Measurements from ENCODE around the gene CNMD. TPM values are rescaled to one million over a fixed set of nuclear protein-coding genes. Genes with fewer than 3 reads are reported as not detected.

Gene CNMD
- polyA plus RNA-seq (ENCODE audit: insufficient read length in 12 of 12), result 1 to 10 TPM in 6 of 12 donors, under 1 TPM in 4, not detected in 2; 0.43 to 1.5 (median 1.2) TPM
- long read RNA-seq, donor 1, result 0 reads
- long read RNA-seq, donor 2, result 0 reads
- long read RNA-seq, donor 3, partial matches to known transcripts, result 0 of 1 reads
- long read RNA-seq, donor 3, other reads (novel, unspliced or antisense), result 0 of 1 reads
- long read RNA-seq, donor 4, result 0 reads
- long read RNA-seq, donor 5, result 0 reads
- long read RNA-seq, donor 6, result 0 reads
- long read RNA-seq, donor 7, result 0 reads
- long read RNA-seq, donor 8, result 0 reads
- long read RNA-seq, donor 9, result 0 reads
- long read RNA-seq, donor 10, partial matches to known transcripts, result 0 of 1 reads
- long read RNA-seq, donor 10, other reads (novel, unspliced or antisense), result 0 of 1 reads
- long read RNA-seq, donor 11, result 0 reads

DNA sequence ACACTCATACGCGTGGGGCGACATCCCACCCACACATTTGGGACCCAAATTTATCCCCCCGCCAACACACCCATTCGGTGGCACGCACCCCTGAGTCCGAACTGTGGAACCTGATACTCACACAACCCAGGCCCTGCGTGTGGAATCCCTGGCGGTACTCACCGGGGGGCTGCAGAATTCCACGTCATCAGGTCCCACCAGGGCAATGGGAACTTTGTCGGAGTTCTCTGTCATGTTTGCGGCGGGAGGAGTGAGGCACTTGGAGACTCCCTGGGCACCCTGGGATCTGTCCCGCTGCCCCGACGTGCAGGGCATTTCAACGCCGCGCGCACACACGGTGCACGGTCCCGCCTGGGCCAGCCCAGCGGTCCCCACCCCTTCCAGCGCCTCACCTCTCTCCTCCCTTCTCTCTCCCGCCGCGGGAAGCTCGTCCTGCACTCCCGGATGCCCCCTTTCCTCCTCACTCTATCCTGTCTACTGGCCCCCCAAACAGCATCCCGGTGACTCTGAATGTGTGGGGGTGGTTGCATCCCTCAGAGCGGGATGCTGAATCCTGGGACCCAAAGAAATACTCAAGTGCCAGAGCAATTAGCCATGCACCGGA lies at the start of gene CNMD:
CNMD (minus strand) TSS at position 353 of the 604 bp plus-strand sequence; CDS start at position 234, 119 bp downstream.
- no peak for DNase-seq

DNA sequence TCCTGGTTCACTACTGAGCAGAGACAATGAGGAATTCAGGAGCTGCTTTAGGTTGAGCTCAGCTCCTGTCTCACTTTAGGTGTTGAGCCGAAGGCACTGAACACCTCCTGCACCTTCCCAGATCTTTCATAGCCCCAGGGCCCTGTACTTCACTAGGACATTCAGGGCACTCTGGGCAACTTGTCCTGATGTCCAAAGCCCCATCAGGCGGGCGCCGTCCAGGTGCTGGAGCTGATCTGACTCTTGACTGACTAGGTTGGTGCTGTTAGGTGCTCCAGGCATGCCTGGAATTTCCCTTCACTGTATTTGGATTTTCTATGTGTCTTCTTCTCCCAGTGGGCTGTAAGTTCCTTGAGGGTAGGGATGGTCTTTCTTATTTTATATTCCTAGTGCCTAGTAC lies 48.4 kb upstream of the CNMD start:
- no peak for DNase-seq

DNA sequence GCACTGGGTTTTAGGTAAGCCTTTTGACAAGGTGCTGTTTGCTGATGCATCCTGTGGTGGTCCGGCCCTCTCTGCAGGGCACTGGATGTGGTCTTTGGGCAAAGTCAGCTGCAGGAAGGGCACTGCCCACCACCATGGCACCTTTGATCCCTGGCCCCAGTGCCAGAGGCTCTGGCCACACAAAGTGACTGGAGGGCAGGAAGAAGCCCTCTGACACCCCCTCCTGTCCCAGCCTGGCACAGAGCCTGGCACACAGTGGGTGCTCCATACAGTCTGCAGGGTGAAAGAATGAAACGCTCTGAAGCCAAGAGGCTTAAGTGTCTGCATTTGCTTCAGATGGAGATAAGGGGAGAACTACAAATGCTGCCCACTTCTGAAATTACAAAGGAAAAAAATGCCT lies 47.6 kb upstream of the CNMD start:
- no peak for DNase-seq

DNA sequence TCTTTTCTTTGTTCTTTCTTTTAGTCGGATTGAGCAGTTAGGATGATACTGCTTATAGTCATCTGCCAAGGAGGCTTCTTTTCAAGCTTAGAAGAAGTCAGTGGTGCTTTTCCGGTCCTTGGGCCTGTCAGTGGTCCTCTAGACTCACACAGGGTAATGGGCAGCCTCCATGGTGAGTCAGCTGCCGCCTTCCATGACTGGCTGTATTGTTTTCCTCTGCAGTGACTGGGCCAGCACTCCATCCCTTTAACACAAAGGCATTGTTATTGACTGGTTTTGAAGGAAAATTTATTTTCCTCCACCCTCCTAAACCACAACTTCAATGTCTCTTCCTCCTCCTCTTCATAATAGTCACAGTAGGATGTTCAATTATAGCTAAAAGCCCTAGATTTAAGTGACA lies 47.1 kb upstream of the CNMD start:
- no peak for DNase-seq

DNA sequence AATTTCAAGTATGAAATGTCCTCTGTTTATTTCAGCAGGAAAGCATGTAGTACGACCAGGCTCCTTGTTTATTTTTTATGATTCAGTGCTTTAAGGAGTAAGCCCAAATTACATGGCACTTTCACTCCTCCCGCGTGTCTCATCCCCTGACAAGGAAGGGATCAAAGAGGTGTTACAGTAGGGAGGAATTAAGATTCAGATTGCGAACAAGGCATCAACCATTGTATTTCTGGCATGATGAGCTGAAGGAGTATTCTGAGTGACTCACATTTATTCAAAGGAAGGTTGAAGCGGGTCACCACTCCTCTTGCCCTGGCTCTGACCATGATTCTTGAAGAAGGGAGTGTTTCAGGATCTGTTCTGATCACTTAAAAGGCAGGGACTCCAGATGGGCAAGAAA lies 46.1 kb upstream of the CNMD start:
- DNase-seq, result no peak

DNA sequence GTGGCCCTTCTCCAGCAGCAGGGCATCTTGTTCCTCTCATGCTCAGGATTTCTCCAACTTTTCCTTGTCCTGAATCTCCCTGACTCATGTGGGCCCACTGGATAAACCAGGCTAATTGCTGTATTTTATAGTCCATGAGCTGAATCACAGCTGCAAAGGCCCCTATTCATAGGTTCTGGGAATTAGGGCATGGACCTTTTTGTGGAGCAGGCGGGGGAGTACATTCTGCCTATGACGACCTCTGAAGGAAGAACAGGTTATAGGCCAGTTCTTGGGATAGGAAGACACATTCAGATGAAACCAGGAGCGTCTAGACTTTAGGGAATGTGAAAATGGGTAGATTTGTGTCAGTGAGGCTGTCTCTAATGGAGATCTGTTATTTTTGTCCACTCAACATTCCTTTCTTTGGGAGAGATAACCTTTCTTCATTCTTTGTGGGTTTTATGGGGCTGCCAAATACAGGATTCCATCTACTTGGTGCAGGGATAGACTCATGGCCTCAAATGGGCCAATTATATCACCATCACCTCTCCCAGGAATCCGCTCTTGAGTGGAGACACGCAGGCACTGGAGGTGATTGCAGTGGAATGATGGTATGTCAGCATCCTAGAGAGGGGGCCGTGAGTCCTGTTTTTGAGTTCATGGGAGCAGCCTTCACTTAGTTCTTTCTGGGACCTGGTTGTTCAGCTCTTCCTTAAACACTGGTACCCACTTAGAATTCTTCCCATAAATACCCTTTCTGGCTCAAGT lies 45.1 kb upstream of the CNMD start:
- DNase-seq, result no peak

DNA sequence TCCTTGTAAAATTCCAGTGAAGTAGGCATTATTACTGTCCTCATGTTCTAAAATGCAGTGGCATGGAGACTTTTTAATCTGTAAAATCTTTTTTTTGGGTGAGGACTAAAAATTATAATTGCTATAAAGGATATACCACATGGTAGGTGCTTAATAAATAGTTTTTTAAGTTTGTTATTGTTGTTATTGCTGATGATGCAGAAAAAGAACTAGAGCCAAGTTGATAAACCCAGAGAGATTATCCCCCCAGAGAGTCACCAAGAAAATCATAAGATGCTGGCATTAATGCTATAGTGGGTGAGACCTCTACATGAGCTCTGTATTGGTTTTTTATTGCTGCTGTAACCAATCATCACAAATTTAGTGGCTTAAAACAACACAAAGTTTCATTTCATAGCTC lies 44.3 kb upstream of the CNMD start:
- no peak for DNase-seq

DNA sequence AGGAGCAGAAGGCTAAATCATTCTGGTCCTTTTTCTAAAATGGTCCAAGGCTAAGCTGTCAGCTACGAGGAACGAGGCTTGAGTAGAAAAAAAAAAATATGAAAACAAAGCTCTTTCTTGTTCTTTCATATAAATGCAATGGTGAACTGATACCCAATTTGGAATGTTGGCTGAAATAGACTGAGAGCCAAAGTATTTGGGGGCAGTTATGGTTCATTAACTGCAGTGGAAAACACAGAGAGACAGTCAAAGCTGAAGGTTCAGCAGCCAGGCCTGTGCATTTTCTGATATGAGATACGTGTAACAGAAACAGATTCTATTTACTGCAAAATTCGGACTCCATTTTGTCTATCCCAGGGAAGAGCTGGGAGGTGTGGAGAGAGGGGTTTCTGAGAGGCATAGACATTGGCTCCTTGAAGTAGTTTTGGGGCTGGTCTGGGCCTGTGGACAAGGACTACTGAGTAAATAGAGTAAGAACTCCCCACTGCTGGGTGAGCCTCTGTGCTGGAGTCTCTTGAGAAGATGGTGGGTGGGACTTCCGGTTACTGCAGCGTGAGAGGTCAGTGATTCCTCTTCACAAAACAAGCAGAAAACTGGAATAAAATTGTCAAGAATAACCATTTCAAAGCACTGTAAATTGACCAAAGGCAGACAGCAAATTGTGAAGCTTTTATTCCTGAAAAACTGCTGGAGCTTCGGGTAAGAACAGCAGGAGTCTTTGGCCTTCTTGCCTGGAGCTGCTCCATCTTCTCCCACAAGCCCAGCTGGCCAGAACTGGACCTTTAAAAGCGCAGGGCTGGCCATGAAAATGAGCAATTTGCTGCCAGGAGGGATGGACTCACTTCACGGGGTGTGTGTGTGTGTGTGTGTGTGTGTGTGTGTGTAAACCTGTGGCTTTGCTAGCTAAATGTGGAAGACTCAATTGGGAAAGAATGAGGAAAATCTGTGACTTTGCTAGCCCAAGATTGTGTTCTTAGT lies 43.1 kb upstream of the CNMD start:
- DNase-seq, result no peak

DNA sequence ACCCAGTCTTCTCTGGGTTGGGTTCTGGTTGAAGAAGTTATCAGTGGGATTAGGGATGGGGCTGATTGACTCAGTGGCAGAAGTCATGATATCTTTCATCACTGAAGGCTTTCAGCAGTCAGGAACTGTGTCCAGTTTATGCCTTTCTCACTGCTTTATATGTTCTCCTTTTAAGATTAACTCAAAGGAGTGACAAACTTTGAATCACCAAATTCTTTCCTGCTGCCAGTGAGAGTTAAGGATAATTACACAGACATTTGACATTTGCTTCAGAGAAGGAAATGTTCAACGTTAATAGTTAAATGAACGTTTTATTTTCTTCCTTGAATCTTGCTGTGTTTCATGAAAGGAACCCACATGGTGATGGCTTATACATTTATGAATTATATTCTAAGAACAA lies 41.0 kb upstream of the CNMD start:
- no peak for DNase-seq

DNA sequence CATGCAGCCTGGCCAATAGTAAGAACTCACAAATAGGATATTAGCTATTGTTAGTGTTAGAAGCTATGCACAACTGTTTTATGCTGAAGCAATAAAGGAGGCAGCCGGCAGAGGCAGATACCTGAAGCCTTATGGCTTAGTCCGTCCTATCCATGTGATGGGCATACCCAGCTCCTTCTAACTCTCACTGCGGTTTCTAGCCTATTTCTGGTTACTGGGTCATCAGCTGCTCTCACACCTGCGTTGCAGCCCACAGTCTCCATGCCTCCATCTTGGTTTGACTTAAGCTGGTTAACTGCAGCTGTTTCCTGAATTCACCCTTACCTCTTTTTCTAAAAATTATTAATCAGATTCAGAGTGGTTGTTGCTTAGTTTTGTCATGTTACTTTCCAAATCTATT lies 40.5 kb upstream of the CNMD start:
- DNase-seq, result no peak

DNA sequence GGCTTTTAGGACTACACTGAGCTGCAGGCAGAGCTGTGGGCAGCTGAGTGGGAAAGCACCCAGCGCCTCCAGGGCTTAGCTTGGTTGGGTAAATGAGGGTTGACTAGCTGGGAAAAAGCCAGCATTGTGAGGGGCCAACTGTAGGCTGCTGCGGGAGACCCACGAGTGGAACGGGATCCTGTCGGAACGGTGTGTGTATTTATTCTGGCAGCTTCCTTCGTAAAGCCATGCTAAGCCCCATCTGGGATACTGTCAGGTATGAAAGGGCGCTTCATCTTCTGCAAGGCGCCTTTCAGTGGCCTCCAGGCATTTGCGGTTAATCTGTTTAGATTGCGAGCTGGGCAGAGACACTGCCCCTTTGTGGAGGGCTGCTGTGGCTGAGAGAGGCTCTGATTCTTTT lies 39.5 kb upstream of the CNMD start:
- DNase-seq, result no peak

DNA sequence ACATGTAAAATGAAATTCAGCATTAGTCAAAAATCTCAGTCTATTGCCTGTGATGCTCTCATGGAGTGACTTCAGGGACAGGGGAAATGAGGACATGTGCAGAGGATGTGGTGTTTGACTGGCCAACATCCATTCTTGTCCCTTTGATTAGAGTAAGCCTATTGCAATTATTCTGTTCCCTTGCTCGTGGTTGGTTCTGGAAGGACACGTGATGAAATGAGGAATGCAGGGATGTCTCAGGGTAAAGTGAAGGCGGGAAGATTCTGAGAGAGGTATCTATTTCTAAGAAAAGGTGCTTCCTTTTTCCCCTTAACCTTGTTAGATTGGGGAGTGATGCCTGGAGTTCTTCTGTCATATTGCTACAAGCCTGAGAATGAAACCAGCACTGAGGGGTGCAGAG lies 37.1 kb upstream of the CNMD start:
- DNase-seq, result no peak

DNA sequence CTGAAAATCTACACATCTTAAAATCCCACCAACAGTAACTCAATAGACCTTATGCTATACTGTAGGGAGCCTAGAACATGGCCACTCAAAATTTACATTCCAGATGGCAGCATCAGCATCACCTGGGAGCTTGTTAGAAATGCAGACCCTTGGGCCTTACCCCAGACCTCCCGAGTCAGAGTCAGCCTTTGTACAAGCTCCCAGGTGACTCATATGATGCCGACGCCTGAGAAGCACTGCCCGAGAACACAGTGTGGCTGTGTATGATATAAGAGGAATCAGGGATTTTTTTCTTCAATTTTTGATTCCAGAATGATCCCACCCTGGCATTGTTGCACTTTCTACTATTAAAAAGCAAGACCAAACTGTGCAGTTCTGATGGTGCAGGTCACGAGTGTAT lies 35.9 kb upstream of the CNMD start:
- no peak for DNase-seq

DNA sequence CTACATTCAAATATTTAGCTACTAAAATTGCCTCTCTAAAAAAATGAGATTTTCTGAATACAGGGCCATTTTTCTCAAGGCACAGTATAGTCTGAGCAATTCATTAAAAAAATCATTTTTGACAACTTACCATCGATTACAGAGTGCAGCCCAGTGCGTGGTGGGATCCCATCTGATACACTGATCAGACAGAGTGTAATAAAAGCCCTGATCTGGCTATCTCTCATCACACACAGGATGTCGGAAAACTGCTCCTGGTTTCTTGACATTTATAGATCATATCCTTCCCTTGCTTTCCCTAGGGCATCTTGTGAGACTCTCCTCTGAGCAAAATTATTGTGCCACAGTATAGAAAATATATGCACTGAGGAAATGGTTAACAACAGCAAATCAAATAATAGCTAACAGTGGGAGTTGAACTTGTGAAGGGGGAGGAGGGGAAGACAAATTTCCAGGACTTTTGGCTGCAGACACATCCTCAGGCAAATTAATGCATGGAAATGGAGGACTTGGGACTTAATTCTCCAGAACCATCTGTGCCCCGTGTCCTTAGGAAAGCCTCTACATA lies 28.4 kb upstream of the CNMD start:
- no peak for DNase-seq

DNA sequence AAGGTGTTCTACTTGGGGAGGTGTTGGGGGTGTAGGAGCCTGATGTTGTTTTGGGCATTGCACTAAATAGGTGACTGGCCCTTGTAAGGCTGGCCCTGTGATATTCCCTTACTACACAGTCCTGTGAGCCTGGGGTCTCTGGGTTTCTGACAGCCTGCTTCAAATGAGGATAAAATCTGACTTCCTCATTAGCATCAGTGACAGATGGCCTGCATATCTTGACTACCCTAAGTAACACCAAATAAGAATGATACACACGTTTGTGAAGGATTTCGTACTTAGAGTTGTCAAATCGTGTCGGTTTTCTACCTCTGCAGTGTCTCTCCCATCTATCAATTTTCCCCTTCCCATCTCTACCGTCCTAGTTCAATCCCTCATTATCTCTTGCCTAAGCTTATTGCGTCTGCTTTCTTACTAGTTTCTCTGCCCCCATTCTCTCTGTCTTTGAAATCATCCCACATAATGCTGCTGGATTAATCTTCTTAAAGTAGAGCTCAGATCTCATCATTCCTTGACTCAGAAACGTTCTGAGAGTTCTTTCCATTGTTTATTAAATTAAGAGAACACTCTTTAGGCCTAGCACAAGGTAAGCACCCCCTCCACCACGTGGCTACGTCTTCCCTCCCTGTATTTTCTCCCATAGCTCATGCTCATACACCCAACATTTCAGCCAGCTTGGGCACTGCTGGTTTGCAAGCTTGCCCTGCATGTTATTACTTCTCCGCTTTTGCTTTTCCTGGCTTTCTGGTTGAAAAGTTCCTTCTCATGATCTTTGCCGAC lies 26.2 kb upstream of the CNMD start:
- DNase-seq, result no peak

DNA sequence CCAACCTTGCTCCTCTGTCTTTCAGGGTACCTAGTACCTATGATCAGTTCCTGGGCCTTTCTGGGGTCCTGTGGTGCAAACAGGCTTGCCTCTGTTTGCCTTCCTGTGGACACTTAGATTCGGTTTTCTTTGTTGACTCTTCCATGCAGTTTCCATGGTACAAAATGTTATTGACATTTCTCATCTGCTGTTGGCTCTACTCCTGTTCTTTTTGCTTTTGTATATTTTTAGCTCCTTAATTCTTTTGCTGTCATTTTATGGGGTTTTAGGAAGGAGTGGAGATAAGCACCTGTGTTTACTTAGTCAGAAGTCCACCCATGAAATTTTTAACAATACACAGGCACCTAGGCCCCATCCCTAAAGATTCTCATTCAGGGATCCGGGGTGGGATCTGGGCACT lies 20.5 kb upstream of the CNMD start:
- no peak for DNase-seq

DNA sequence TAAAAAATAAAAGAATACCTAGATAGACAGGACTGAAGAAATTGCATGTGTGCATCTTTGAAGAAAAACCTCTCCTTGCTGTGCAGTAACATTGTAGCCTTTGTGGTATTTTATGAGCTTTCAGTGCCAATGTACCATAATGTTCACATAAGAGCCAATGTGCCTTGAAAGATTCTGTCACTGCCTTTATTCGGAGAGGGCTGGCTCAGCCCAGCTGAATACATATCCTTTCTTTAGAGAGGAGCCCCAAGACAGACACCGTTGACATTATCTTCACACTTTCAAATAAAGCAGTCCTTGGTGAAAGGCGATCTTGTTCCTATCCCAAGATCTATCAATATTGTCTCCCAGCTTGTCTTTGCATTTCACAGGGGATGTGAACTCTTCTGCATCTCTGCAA lies 18.5 kb upstream of the CNMD start:
- no peak for DNase-seq

DNA sequence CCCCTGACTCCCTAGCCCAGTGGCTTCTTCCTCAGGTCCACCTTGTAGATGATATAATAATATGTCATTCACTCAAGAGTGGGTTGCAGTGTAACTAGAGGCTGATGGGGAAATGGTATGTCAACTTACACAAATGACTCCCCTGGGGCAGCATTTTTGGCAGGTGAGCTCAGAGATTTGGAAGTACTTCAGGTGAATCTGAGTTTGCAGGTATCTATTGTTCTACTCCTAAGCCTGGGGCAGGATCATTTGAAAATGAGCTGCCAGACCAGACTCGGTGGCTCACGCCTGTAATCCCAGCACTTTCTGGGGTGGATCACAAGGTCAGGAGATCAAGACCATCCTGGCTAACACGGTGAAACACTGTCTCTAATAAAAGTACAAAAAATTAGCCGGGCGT lies 11.6 kb upstream of the CNMD start:
- no peak for DNase-seq

DNA sequence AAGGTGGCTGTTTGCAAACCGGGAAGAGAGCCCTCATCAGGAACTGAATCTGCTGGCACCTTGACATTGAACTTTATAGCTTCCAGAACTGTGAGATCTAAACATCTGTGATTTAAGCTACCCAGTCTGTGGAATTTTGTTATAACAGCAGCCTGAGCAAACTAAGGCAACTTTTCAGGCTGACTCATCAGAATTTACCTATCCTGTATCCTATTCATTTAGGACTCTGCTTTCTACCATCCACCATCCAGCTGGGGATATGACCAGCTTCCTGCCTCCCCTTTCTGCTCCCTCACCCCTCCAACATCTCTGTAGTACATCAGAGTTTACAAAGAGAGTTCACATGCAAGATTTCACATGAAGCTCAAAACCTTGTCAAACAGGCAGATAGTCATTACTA lies 11.1 kb upstream of the CNMD start:
- no peak for DNase-seq

DNA sequence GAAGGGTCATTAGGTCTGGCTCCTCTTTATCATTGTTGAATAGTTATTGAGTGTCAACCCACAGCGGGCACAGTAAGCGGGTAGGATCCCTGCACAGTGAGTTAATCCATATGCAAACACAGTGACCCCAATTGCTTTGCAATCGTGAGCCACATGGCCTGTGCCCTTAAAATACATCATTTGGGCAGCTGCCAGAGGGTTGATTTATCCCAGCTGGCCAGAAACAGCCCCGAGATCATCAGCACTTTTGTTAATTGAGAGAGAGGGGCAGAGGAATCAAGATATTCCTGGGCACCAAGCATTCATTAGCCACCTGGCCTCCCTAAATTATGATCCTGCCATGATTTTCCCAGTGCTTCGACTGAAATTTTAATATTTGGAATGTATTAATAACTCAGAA lies 9.8 kb upstream of the CNMD start:
- DNase-seq, result no peak

DNA sequence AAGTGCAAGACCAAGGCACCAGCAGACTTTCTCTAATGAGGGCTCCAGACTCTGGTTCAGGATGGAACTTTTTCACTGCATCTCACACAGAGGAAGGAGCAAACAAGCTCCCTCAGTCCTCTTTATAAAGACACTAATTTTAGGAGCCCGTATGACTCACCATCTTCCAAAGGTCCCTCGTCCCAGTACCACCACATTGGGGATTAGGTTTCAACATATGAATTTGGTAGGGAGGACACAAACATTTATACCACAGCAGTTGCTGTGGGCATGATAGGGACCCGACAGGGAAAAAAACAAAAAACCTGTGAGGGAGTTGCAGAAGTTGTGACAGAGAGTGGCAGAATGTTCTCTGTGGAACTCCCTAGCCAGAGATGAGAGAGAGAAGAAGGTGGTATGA lies 6.5 kb upstream of the CNMD start:
- no peak for DNase-seq

All from muscle of arm (tissue), 14 donors.